Activated B cell treated with CpG ODN at 0.5 μM for 24 hours (primary cell): Measurements from ENCODE around the gene AGBL4. TPM values are rescaled to one million over a fixed set of nuclear protein-coding genes. Genes with fewer than 3 reads are reported as not detected.
A peak's percentile ranks its signal among the peaks of the same experiment; 100 is the strongest.

Experiments used
- ATAC-seq: fragments of 200-7000 bp; cut with Tn5 transposase; one replicate; pipeline ENCODE4 v1.10.0; 2021; ENCODE audit warnings: low read depth, mild to moderate bottlenecking, moderate library complexity
- CTCF ChIA-PET: fragments of 350-600 bp; sonication (Branson Sonifier 250); formaldehyde crosslinking; loops from one replicate; lab custom pipeline; 2021; ENCODE audit warnings: antibody characterized with exemption; lab: Charles Lee
- POLR2A ChIA-PET: fragments of 350-600 bp; sonication (Branson Sonifier 250); formaldehyde crosslinking; loops from one replicate; lab custom pipeline; 2021; ENCODE audit warnings: antibody characterized with exemption; lab: Charles Lee
- DNase-seq: peaks from one replicate; pipeline ENCODE4 v3.0.0; 2022
- H3K27ac Mint-ChIP-seq: one replicate; pipeline ENCODE4 v1.8.0; 2020; ENCODE audit warnings: mixed read lengths
- H3K27me3 Mint-ChIP-seq: one replicate; pipeline ENCODE4 v1.8.0; 2021; ENCODE audit warnings: mixed read lengths
- H3K36me3 Mint-ChIP-seq: one replicate; pipeline ENCODE4 v1.8.0; 2021; ENCODE audit warnings: low read depth, mixed read lengths
- H3K4me1 Mint-ChIP-seq: one replicate; pipeline ENCODE4 v1.8.0; 2021; ENCODE audit warnings: mixed read lengths
- H3K4me3 Mint-ChIP-seq: one replicate; pipeline ENCODE4 v1.8.0; 2020; ENCODE audit warnings: mild to moderate bottlenecking, mixed read lengths
- H3K9me3 Mint-ChIP-seq: one replicate; pipeline ENCODE4 v1.8.0; 2020; ENCODE audit warnings: mixed read lengths
- CTCF ChIP-seq: fragments of 200-600 bp; IDR thresholded peaks from one replicate; pipeline ENCODE4 v1.8.0; 2022; ENCODE audit warnings: antibody characterized with exemption, mild to moderate bottlenecking
- intact Hi-C: fragments of 100-400 bp; cut with micrococcal nuclease; formaldehyde crosslinking; loops from one replicate; pipeline ENCODE4 v1.15.1; 2024
- total RNA-seq: library from RNA; stranded (reverse); gene quantifications from 2 replicates; pipeline ENCODE4 v1.2.3, GENCODE V29; 2022

Gene AGBL4
- total RNA-seq, result 0.24 and 0.51 TPM in 2 replicates

GRCh38 chr1:50023292-50024159 lies at the start of gene AGBL4:
TSS of gene AGBL4 (minus strand) at chr1:50023954.
- POLR2A ChIA-PET, result no interaction called here

DNA sequence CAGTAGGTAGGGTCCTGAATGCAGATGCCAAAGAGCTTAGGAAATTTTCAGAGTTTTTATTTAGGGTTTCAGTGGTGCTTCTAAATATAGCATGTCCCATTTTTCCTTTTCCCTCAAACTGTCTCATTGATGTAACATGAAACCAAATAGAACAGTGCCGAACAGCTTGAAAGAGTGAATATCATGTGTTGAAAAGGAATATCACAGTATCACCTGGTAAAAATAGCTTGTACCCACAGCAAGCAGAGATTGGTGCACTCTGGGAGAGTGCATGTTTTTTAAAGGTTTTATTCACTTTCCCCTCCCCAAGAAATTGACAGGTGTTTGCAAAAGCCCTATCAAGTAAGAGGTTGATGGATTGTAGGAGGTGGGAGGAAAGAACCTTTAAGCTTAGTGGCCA lies 43.1 kb upstream of the AGBL4 start:
- ChIA-PET CTCF (no interaction called here), POLR2A (no interaction called here)
- no peak overlapping the region for H3K27ac Mint-ChIP-seq
- no peaks in the 10 kb centered on the region for H3K36me3 Mint-ChIP-seq
- no peak overlapping the region for H3K4me3 Mint-ChIP-seq
- no peak for DNase-seq
- H3K9me3 Mint-ChIP-seq, result no peaks in the 10 kb centered on the region
- no peak for ATAC-seq
- H3K4me1 Mint-ChIP-seq, result no peaks in the 10 kb centered on the region
- H3K27me3 Mint-ChIP-seq, result no peaks in the 10 kb centered on the region
- no peak for TF ChIP-seq CTCF
- intact Hi-C loops, result no loop called here

More at GRCh38 chr1:50023292-50024159, at the start of gene AGBL4:
- H3K27me3 Mint-ChIP-seq, result peaks cover 18% of the 10 kb centered on the region
- DNase-seq, result no peak
- ATAC-seq, result no peak
- H3K9me3 Mint-ChIP-seq, result no peaks in the 10 kb centered on the region
- H3K36me3 Mint-ChIP-seq, result no peaks in the 10 kb centered on the region
- peak within 1 kb of the TSS; percentile 44 for H3K4me3 Mint-ChIP-seq
- no peak within 1 kb of the TSS for H3K27ac Mint-ChIP-seq
- TF ChIP-seq CTCF, result no peak
- H3K4me1 Mint-ChIP-seq, result peaks cover 4% of the 10 kb centered on the region
- CTCF ChIA-PET, result no interaction called here
- intact Hi-C loops, result no loop called here

DNA sequence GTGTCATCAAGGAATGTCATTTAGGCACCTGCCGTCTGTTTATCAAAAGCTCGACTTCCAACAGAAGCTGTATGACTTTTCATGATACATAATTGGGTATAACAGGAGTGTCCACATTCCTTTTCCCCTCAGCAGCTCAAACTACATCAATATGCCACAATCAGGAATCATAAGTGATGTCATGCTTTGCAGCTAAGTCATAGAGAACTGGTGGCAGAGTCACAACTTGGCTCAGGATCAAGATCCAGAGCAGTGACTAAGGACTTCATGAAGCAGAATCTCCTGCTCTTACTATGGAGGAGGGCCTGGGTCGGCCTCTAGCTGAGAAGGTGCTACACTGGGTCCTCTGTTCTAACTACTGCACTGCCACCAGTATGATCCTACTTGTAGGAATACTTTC lies 36.5 kb upstream of the AGBL4 start:
- DNase-seq (no peak), ATAC-seq (no peak)
- Mint-ChIP-seq H3K4me1 (no peaks in the 10 kb centered on the region), H3K27me3 (no peaks in the 10 kb centered on the region), H3K36me3 (no peaks in the 10 kb centered on the region), H3K27ac (no peak overlapping the region), H3K4me3 (no peak overlapping the region), H3K9me3 (no peaks in the 10 kb centered on the region)
- intact Hi-C loops, result no loop called here
- no peak for TF ChIP-seq CTCF
- POLR2A ChIA-PET, result no interaction called here
- CTCF ChIA-PET, result no interaction called here

GRCh38 chr1:50048791-50049190 lies 25.0 kb upstream of the AGBL4 start:
- H3K27ac Mint-ChIP-seq, result no peak overlapping the region

More at GRCh38 chr1:50048791-50049190, 25.0 kb upstream of the AGBL4 start:
- peaks cover 22% of the 10 kb centered on the region for H3K27me3 Mint-ChIP-seq
- CTCF ChIA-PET, result no interaction called here
- no peak for DNase-seq
- H3K9me3 Mint-ChIP-seq, result no peaks in the 10 kb centered on the region
- intact Hi-C loops, result no loop called here
- no peaks in the 10 kb centered on the region for H3K36me3 Mint-ChIP-seq
- H3K4me3 Mint-ChIP-seq, result no peak overlapping the region
- ATAC-seq, result no peak
- no peaks in the 10 kb centered on the region for H3K4me1 Mint-ChIP-seq
- POLR2A ChIA-PET, result no interaction called here
- no peak for TF ChIP-seq CTCF
